GM12891 (cell line): ENCODE data around the gene ANKRD28.

Source experiments
- POLR2A ChIP-seq: IDR thresholded peaks from 2 replicates; pipeline ENCODE4 v1.6.1; 2011; ENCODE audit warnings: low read depth, low read length, control low read depth
- SPI1 ChIP-seq: IDR thresholded peaks from 2 replicates; pipeline ENCODE4 v1.6.1; 2011; ENCODE audit warnings: low read depth, low read length, control low read depth

- TF ChIP-seq SPI1 (no peak), POLR2A (no peak)
Measured at GRCh38 chr3:15667484-15667883, 130.3 kb downstream of the ANKRD28 start.
